SH-SY5Y (cell line): Measurements from ENCODE around the gene CLCF1.

Source experiments
- GATA2 ChIP-seq: IDR thresholded peaks from 2 replicates; pipeline ENCODE4 v1.6.1; 2011; ENCODE audit warnings: mild to moderate bottlenecking, low read depth, low read length
- GATA3 ChIP-seq: IDR thresholded peaks from 2 replicates; pipeline ENCODE4 v1.6.1; 2011; ENCODE audit warnings: low read depth, mild to moderate bottlenecking, low read length, moderate library complexity

DNA sequence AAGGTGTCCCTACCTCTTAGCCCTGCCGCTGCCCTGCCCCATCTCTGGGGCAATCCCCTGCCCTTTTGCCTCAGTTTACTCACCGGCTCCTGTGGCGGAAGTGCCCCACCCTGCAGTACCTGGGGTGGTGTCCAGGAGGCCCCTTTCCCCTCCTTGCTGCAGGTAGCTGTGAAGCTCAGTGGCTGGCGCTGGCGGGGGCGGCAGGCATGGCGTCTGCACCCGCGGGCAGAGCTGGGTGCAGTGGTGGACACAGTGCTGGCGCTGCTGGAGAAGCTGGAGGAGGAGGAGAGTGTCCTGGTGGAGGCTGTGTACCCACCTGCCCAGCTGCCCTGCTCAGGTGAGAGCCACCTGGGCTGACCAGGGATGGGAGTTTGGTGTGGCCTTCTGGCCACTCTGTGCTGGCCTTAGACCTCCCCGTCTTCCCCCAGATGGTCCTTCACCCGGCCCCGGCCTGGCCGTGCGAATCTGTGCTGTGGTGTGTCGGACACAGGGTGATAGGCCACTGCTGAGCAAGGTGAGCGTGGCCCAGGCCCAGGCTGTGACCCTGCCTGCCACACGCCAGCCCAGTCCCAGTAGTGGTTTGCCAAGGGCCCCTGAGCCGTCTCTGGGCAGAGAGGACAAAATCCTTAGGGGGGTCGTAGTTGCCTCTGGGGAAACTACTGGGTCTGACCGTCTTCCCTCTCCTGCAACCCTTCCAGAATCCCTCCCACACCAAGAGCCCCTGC, 46.1 kb upstream of the CLCF1 start:
- TF ChIP-seq GATA2 (no peak), GATA3 (no peak)
